Mucosa of descending colon (tissue), 3 donors: ENCODE results near the gene KATNA1. TPM values are rescaled to one million over a fixed set of nuclear protein-coding genes. Genes with fewer than 3 reads are reported as not detected.

Experiments
- ATAC-seq: fragments of 200-7000 bp; cut with Tn5 transposase; one replicate; pipeline ENCODE4 v1.9.1; 2020; ENCODE audit warnings: mild to moderate bottlenecking, moderate library complexity
- DNase-seq, 3 donors: peaks; one replicate each; pipeline ENCODE4 v3.0.0-alpha.2; 2020
- H3K36me3 ChIP-seq: fragments of 200-600 bp; one replicate; pipeline ENCODE4 v1.8.0; 2021; ENCODE audit warnings: low read depth, mild to moderate bottlenecking
- H3K4me1 ChIP-seq: fragments of 200-600 bp; one replicate; pipeline ENCODE4 v1.8.0; 2021; ENCODE audit warnings: low read depth, mild to moderate bottlenecking
- H3K4me3 ChIP-seq: fragments of 200-600 bp; one replicate; pipeline ENCODE4 v1.8.0; 2021; ENCODE audit warnings: mild to moderate bottlenecking
- H3K9me3 ChIP-seq: fragments of 200-600 bp; one replicate; pipeline ENCODE4 v1.8.0; 2021; ENCODE audit warnings: mild to moderate bottlenecking
- CTCF ChIP-seq: fragments of 200-600 bp; IDR thresholded peaks from one replicate; pipeline ENCODE4 v1.8.0; 2022; ENCODE audit warnings: antibody characterized with exemption, mild to moderate bottlenecking
- intact Hi-C, 2 donors: fragments of 100-400 bp; cut with DNase I in 1 of 2; cut with micrococcal nuclease in 1 of 2; formaldehyde crosslinking; loops; one replicate each; pipeline versions ENCODE4 v1.11.0 to v1.11.1; 2022; cut with DNase I, micrococcal nuclease
- total RNA-seq, 3 donors: library from RNA; stranded (reverse); fragmentation: NEBNext Ultra II Directional in 2 of 3; extraction: Animal tissue kit (Norgen Biotek cat#: 25700) in 2 of 3; gene quantifications; one replicate each; pipeline versions ENCODE4 v1.2.1 to v1.2.4, GENCODE V29; 2021 to 2023
- donor health status: DM: no; HTN: no; CAD: no; lungs with moderate emphysema.
- donor health status: DM: no; HTN: no; CAD: no.
- donor health status: DM: no; HTN: yes; CAD: no.

KATNA1 gene
- total RNA-seq, 3 donors from 2014 or later = 9.2 to 16.8 (median 13.2) TPM

DNA sequence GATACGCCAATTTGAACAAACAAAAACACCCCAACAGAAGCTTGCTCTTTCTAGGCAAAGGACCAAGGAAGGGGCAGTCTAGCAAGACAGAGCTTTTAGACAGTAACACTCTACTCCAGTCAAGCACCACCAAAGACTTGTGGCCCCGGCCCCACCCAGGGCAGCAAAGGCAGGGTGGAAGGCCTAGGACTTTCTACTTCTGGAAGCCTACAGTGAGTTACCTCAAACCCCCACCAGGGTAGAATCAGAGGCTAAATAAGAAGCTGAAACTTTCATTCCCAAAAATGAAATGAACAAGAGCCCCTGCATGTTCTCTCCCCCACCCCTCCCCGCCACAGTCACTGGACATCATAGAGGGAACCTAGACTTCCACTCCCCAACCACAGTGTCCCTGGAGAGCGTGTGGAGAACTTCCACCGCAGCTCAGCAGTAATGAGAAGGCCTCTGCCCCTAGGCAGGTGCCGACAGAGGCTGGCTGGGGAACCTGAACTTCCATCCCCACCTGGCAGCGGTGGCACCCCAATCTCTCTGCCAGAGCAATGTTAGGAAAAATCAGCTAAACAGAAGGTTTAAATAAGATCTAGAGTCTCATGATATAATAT lies 40.0 kb downstream of the KATNA1 start:
- ATAC-seq (no peak), DNase-seq (no peak)
- no peak for TF ChIP-seq CTCF
- no peaks in the 10 kb centered on the region for H3K4me1 ChIP-seq
- no peak overlapping the region for H3K4me3 ChIP-seq
- H3K9me3 ChIP-seq = no peaks in the 10 kb centered on the region
- intact Hi-C loops = no loop called here
- no peaks in the 10 kb centered on the region for H3K36me3 ChIP-seq

- Histone ChIP-seq H3K4me3 (no peak overlapping the region), H3K36me3 (no peaks in the 10 kb centered on the region), H3K4me1 (no peaks in the 10 kb centered on the region), H3K9me3 (no peaks in the 10 kb centered on the region)
- no peak for ATAC-seq
- no peak for TF ChIP-seq CTCF
- DNase-seq = no peak
- intact Hi-C loops = no loop called here
Measured at GRCh38 chr6:149600508-149600907, 48.0 kb downstream of the KATNA1 start.

DNA sequence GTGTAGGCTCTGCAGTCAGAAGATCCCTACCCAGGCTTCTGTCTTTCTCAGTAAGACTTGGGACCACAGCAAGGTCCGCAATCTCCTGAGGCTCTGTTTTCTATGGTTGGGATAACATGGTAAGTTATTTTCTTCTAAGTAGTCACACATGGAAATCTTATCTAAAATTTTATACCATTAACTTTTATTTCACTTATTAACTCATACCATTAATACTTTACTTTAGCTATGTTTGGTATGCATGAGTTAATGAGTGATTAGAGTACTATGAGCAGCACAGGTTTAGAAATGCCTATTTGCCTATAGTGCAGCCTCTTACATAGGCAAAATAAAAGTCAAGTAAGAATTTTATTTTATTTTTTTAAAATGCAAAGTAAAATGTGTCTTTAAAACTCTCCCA lies 55.1 kb downstream of the KATNA1 start:
- no peaks in the 10 kb centered on the region for H3K4me1 ChIP-seq
- peaks cover 11% of the 10 kb centered on the region for H3K36me3 ChIP-seq
- DNase-seq (no peak), ATAC-seq (no peak)
- no peaks in the 10 kb centered on the region for H3K9me3 ChIP-seq
- H3K4me3 ChIP-seq = no peak overlapping the region
- no peak for TF ChIP-seq CTCF
- intact Hi-C loops = no loop called here

GRCh38 chr6:149592983-149593382 lies 55.5 kb downstream of the KATNA1 start:
- peaks cover 11% of the 10 kb centered on the region for H3K36me3 ChIP-seq
- H3K4me3 ChIP-seq = no peak overlapping the region
- no peaks in the 10 kb centered on the region for H3K9me3 ChIP-seq
- intact Hi-C loops = no loop called here
- no peaks in the 10 kb centered on the region for H3K4me1 ChIP-seq
- DNase-seq (no peak), ATAC-seq (no peak)
- no peak for TF ChIP-seq CTCF

DNA sequence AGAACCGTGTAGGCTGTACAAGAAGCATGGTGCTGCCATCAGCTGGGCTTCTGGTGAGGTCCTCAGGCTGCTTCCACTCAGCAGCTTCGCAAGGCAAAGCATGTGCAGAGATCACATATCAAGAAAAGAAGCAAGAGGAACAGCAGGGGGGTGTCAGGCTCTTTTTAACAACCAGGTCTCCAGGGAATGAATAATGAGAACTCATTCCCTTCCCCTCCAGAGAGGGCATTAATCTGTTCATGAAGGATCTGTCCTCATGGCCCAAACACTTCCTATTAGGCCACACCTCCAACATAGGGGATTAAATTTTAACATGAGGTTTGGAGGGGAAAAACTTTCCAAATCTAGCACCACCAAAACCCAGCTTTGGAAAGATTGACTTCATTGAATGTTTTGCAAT lies 62.4 kb downstream of the KATNA1 start:
- H3K36me3 ChIP-seq = peaks cover 6% of the 10 kb centered on the region
- ATAC-seq (no peak), DNase-seq (no peak)
- intact Hi-C loops = no loop called here
- no peak overlapping the region for H3K4me3 ChIP-seq
- TF ChIP-seq CTCF = no peak
- H3K9me3 ChIP-seq = no peaks in the 10 kb centered on the region
- H3K4me1 ChIP-seq = no peaks in the 10 kb centered on the region

- no peak for TF ChIP-seq CTCF
Measured at GRCh38 chr6:149581349-149581748, 67.2 kb downstream of the KATNA1 start.

More at GRCh38 chr6:149581349-149581748, 67.2 kb downstream of the KATNA1 start:
- Histone ChIP-seq H3K36me3 (no peaks in the 10 kb centered on the region), H3K9me3 (no peaks in the 10 kb centered on the region), H3K4me3 (no peak overlapping the region), H3K4me1 (no peaks in the 10 kb centered on the region)
- intact Hi-C loops = no loop called here
- ATAC-seq = no peak
- DNase-seq = no peak
